ENCODE data around the gene TBCA.

TBCA gene, protein sequence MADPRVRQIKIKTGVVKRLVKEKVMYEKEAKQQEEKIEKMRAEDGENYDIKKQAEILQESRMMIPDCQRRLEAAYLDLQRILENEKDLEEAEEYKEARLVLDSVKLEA

DNA sequence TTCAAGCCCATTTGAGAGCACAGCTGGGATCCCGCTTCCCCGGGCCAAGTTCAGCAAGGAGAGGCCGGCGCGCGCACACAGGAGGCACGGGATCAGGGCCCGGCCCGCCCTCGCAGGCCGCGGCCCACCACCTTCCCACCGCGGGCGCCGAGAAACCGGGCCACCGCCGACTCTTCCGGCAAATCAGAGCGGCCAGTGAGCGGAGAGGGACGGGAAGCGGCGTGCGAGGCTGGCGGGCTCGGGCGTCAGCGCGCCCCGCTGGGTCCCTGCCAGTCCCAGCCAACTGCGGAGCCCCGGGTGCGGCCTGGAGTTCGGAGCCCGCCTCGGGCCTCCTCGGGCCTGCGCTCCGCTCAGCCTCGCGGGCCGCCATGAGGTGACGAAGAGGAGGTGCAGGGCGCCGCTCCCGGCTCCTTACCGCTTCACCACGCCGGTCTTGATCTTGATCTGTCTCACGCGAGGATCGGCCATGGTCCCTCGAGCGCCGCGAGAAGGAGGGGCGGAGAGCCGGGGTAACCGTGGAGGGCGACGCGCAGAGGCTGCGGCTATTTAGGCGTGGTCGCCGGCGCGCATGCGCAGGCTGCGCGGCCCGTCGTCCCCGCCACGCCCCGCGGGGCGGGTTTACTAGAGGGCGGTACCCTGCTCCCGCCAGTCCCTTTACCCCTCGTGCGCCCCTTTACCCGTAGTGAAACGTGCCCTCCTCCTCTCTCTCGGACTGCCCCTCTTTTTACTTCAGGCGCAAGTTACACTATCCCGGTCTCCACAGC is at the start of gene TBCA:
Gene TBCA, minus strand, starts transcription at position 550 of the 764 bp plus-strand sequence. Its CDS starts 82 bp downstream, at position 468.
- DNase-seq = peak; percentile 79 to 83

GRCh38 chr5:77824981-77825380 is 48.8 kb upstream of the TBCA start:
- no peak for DNase-seq

DNA sequence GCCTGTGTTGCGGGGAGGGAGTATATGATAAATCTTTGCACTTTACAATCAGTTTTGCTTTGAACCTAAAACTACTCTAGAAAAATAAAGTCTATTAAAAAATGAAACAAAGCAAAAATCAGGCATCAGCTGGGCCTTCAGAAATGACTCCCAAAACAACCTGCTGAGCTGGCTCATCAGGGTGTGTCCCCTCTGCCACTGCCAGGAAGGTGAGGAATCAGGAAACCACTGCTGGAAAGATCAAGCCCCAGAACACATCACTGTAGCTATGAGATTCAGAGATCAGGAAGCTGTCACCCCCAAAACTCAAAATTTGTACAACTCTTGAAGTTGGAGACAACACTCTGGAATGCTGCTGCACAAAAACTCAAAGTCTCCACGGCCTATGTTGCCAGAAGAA is 40.5 kb upstream of the TBCA start:
- no peak for DNase-seq

DNA sequence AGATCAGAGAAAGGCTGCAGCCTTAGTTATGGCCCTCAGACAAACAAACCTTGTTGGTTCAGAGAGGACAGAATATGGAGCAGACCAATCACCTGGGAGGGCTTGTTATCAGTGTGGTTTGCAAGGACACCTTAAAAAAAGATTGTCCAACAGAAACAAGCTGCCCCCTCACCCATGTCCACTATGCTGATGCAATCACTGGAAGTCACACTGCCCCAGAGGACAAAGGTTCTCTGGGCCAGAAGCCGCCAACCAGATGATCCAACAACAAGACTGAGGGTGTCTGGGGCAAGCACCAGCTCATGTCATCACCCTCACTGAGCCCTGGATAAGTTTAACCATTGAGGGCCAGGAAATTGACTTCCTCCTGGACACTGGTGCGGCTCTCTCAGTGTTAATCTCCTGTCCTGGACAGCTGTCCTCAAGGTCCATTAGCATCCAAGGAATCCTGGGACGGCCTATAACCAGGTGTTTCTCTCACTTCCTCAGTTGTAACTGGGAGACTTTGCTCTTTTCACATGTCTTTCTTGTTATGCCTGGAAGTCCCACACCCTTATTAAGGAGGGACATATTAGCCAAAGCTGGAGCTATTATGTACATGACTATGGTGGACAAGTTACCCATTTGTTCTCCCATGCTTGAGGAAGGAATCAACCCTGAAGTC is 36.9 kb upstream of the TBCA start:
- no peak for DNase-seq

DNA sequence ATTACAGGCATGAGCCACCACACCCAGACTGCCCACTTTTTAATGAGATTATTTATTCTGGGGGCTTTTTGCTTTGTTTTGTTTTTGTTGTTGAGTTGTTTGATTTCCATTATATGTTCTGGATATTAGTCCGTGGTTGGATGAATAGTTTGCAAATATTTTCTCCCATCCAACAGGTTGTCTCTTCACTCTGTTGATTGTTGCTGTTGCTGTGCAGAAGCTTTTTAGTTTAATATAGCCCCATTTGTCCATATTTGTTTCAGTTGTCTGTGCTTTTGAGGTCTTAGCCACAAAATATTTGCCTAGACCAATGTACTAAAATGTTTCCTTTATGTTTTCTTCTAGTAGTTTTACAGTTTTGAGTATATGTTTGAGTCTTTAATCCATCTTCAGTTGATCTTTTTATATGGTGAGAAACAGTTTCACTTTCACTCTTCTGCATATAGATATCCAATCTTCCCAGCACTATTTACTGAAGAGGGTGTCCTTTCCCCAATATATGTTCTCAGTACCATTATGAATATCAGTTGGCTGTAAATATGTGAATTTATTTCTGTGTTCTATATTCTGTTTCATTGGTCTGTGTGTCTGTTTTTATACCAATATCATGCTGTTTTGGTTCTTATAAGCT is 30.2 kb upstream of the TBCA start:
- no peak for DNase-seq

- DNase-seq = no peak
Measured at GRCh38 chr5:77798456-77798855, 22.3 kb upstream of the TBCA start.

DNA sequence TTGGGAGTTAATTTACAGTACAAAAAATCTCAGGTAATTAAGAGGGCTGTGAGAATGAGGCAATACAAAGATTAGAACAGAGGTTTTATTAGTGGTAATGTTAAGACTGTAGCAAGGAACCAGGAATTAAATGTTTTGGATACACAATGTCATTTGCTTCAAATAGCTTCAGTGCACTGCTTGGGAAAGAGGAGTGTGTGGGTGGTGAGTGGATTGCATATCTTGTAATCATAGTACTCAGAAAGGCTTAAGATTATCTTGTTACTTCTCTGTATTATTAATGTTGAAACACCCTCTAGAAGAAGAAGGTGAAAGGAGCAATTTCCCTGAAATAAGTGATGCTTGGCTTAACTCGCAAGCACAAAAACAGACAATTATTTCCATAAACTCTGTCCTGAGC is 21.0 kb upstream of the TBCA start:
- DNase-seq = no peak

DNA sequence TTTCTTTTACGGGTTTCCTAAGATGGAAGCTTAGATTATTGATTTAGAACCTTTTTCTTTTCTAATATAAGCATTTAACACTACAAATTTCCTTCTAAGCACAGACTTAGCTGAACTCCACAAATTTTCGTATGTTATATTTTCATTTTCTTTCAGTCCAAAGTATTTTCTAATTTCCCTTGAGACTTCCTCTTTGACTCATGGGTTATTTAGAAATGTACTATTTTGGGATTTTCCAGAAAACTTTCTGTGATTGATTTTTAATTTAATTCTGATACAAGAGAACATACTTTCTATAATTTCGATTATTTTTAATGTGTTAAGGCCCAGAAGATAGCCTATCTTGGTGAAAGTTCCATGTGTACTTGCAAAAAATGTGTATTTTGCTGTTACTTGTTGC is 19.7 kb upstream of the TBCA start:
- no peak for DNase-seq

- DNase-seq = no peak
Measured at GRCh38 chr5:77795268-77795667, 19.1 kb upstream of the TBCA start.

DNA sequence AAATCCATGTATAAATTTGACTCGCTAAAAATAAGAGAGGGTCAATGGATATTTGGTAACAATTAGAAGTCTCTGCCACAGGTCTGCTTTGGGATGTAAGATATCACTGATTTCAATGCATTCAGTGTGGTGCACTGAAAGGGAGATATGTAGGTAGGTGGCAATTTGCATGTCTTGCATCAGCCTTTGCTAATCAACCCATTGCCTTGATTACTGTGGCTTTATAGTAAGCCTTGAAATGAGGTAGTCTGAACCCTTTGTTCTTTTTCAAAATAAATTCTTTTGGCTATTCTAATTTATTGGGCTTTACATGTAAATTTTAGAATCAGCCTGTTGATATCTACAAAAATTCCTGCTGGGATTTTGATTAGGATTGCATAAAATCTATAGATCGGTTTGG is 15.8 kb upstream of the TBCA start:
- DNase-seq = no peak

GRCh38 chr5:77791356-77791755 is 15.2 kb upstream of the TBCA start:
- DNase-seq = no peak

- no peak for DNase-seq
Measured at GRCh38 chr5:77785229-77785628, 9.1 kb upstream of the TBCA start.

DNA sequence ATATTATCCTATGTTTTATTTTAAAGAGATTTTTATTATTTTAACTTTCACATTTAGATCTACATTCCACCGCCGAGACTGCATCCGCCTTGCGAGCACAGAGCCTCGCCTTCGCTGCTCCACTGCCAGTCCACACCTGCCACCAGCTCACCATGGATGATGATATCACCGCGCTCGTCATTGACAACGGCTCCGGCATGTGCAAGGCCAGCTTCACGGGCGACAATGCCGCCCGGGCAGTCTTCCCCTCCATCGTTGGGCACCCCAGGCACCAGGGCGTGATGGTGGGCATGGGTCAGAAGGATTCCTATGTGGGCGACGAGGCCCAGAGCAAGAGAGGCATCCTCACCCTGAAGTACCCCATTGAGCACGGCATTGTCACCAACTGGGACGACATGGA is 8.6 kb upstream of the TBCA start:
- DNase-seq = no peak

DNA sequence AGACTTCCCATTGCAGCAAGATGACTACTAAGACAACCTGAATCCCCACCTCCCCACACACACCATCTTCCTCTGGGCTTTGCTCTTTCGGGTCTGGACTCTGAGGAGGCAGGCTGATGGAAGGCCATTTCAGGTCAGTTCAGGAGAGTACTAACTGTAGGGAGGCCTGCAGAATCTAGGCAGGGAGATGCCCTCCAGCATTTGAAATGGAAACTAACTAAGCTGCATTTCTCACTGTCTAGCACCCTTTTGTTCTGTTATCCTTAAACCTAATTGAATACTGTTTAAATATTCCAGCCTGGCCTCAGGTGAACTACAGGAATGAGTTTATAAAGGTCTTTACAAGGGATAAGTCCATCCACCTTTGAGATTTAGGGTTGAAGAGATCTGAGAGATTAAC is 4.9 kb upstream of the TBCA start:
- DNase-seq = no peak

DNA sequence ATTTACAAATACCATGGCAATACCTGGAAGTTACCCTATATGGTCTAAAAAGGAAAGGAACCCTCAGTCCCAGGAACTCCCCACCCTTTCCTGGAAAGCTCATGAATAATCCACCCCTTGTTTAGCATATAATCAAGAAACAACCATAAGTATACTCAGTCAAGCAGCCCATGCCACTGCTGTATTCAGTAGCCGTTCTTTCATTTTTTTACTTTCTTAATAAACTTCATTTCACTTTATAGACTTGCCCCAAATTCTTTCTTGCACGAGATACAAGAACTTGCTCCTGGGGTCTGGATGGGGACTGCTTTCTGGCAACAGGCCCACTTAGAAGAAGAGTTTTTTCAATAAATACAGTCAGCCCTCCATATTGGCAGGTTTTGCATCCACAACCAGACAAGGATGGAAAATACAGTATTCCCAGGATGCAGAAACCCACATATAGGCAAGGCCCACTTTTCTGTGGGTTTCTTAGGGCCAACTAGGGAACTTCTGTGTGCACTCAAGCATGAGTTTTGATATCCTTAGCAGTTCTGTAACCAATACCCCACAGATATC is 2.8 kb upstream of the TBCA start:
- DNase-seq = no peak

- DNase-seq = no peak
Measured at GRCh38 chr5:77778398-77778797, 2.3 kb upstream of the TBCA start.

GRCh38 chr5:77777911-77778310 is 1.8 kb upstream of the TBCA start:
- DNase-seq = no peak

DNA sequence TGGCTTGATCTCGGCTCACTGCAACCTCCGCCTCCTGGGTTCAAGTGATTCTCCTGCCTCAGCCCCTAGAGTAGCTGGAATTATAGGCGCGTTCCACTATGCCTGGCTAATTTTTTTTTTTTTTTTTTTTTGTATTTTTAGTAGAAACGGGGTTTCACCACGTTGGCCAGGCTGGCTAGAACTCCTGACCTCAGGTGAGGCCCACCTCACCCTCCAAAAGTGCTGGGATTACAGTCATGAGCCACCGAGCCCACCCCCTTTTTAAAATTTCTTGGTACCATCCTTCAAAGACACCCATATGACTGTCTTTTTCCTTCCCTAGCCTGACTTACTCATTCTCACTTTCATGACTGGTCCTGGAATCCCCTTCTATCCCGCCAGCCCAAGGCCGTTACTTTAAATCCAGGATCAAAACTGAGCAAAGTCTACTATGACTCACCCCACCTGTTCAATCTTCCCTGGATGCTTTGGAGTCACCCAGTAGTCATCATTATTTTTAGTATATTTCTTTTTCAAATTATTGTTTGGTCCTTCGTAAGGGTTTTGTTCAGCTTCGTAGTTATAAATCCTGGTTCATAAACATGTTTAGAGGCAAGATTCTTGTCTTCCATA is 1.2 kb upstream of the TBCA start:
- no peak for DNase-seq

DNA sequence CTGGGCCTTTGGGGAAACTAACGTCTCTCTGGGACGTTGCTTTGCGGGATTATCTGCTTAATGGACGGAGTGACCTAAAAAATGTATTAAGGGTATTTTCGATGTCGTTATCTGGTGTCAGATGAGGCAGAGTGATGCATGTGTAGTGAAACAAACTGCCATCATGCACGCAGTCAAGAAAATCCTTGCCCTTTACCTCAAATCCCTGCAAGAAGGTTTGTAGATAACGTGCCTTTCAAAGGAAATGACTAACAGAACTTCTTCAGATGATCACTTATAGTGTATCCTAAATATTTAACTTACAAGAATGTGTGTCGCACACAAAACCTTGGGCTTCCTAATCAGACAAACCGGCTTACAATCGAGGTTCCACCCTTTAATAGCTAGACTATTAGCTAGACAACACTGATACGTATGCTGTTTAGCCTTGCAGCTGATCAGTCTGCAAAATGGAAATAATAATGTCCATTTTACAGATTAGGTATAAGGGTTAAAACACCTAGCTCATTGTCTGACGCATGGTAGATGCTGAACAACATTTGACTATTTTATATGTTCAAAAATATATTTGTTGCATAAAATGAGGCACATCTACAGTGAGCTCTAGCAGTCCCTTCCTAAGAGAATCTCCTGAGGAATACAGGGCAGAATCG is 541 bp upstream of the TBCA start:
- no peak for DNase-seq

DNA sequence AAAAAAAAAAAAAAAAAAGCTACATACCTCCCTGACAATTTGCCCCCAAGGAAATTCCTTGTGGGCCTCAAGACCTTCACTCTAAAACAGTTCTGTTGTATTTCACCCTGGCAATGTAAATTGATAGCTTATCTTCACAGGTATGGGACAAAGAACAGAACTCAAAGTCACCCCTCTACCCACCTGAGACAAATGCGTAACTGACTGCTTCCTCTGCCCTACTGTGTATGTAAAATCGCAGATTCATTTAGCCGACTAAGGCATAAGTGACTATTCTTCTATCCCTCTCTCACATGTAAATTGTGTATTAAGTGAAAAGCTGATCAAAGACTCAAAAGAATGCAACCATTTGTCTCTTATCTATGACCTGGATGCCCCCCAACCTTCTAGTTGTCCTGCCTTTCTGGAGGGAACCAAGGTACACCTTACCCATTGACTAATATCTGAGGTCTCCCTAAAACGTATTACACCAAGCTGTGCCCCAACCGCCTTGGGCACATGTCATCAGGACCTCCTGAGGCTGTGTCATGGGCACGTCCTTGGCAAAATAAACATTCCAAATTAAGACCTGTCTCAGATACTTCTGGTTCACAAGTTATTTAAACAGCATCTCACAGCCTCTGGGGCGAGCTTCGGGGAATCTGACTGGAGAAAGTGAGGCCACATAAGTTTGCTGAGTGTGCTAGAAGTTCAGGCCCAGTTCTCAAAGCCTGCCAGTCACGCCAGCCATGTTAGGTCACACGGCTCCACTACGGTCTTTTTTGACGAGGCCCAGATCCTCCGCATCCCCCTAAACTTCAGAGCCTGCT is 954 bp downstream of the TBCA start:
- DNase-seq = no peak

- no peak for DNase-seq
Measured at GRCh38 chr5:77773734-77774280, 2.3 kb downstream of the TBCA start.
